ENCODE measurements around the gene MYT1. TPM values are rescaled to one million over a fixed set of nuclear protein-coding genes. Genes with fewer than 3 reads are reported as not detected.

The MYT1 gene
- total and polyA plus RNA-seq, 2 of the 8 experiments (the other 6 are each of a cell fraction or from before 2014, with no cell fraction given) = 0.63 to 2.0 TPM

- no peak for TF ChIP-seq CHD7 (IDR thresholded peaks at IDR 0.05; ENCODE audit: insufficient replicate concordance, low read length)
- no peak for TF ChIP-seq KDM4A (IDR thresholded peaks at IDR 0.05; ENCODE audit: low read depth, low read length, severe bottlenecking)
- no peak for TF ChIP-seq SP1 (IDR thresholded peaks at IDR 0.05; ENCODE audit: low read depth, low read length)
- no peak for TF ChIP-seq CTCF (IDR thresholded peaks at IDR 0.05; ENCODE audit: control extremely low read depth in 1 of 3, insufficient read depth in 1 of 3, low read depth in 1 of 3, low read length in 3 of 3)
- no peak for TF ChIP-seq RNF2 (IDR thresholded peaks at IDR 0.05; ENCODE audit: borderline replicate concordance, low read depth, low read length, missing control alignments, poor library complexity, severe bottlenecking)
- TF ChIP-seq FOSL1 (IDR thresholded peaks at IDR 0.05; ENCODE audit: insufficient read depth, low read depth, low read length) = no peak
- TF ChIP-seq NRF1 (IDR thresholded peaks at IDR 0.05; ENCODE audit: low read depth, low read length) = no peak
- TF ChIP-seq ZNF274 (IDR thresholded peaks at IDR 0.05; ENCODE audit: borderline replicate concordance, extremely low read depth, low read length) = no peak
Observed at GRCh38 chr20:64234291-64234791, 70.1 kb downstream of the MYT1 start (continued).

All from H1 (cell line).